ENCODE data around the gene MFRP. TPM values are rescaled to one million over a fixed set of nuclear protein-coding genes. Genes with fewer than 3 reads are reported as not detected.
A peak's percentile ranks its signal among the peaks of the same experiment; 100 is the strongest.

Gene MFRP
- total RNA-seq, 1 donor from 2014 or later = not detected

- Histone ChIP-seq H3K79me2 (ENCODE audit: insufficient read depth, low read length) (peaks cover 27% of the 10 kb centered on the region), H3K36me3 (ENCODE audit: insufficient read depth, low read length) (peaks cover 6% of the 10 kb centered on the region), H3K4me3 (ENCODE audit: insufficient read depth, low read depth, low read length) (peak within 1 kb of the TSS; percentile 61), H3K9me3 (ENCODE audit: insufficient read depth, low read depth, low read length) (no peaks in the 10 kb centered on the region), H3K27me3 (ENCODE audit: insufficient read depth, low read length) (no peaks in the 10 kb centered on the region), H4K20me1 (ENCODE audit: insufficient read depth, low read length) (peaks cover 30% of the 10 kb centered on the region), H3K9ac (ENCODE audit: low read length) (peak within 1 kb of the TSS; percentile 74), H3K4me1 (ENCODE audit: insufficient read depth, low read length) (peaks cover 56% of the 10 kb centered on the region), H2AFZ (ENCODE audit: low read depth, low read length) (peak within 1 kb of the TSS; percentile 73), H3K4me2 (ENCODE audit: low read length) (peak within 1 kb of the TSS; percentile 92), H3K27ac (ENCODE audit: low read depth, low read length) (peak within 1 kb of the TSS; percentile 67)
- Mint-ChIP-seq H3K27me3 (ENCODE audit: low read depth, unreplicated experiment) (no peaks in the 10 kb centered on the region), H3K27ac (ENCODE audit: unreplicated experiment) (peak within 1 kb of the TSS; percentile 58), H3K36me3 (ENCODE audit: low read depth, unreplicated experiment) (peaks cover 10% of the 10 kb centered on the region), H3K4me1 (ENCODE audit: low read depth, unreplicated experiment) (peaks cover 18% of the 10 kb centered on the region), H3K9me3 (ENCODE audit: unreplicated experiment) (no peaks in the 10 kb centered on the region), H3K4me3 (ENCODE audit: unreplicated experiment) (peak within 1 kb of the TSS; percentile 82)
- FAIRE-seq (no peak), DNase-seq (ENCODE audit: low read depth) (no peak)
- TF ChIP-seq EZH2 (IDR thresholded peaks at IDR 0.05; ENCODE audit: insufficient read depth, low read length) = no peak
- TF ChIP-seq, protein P1, sequence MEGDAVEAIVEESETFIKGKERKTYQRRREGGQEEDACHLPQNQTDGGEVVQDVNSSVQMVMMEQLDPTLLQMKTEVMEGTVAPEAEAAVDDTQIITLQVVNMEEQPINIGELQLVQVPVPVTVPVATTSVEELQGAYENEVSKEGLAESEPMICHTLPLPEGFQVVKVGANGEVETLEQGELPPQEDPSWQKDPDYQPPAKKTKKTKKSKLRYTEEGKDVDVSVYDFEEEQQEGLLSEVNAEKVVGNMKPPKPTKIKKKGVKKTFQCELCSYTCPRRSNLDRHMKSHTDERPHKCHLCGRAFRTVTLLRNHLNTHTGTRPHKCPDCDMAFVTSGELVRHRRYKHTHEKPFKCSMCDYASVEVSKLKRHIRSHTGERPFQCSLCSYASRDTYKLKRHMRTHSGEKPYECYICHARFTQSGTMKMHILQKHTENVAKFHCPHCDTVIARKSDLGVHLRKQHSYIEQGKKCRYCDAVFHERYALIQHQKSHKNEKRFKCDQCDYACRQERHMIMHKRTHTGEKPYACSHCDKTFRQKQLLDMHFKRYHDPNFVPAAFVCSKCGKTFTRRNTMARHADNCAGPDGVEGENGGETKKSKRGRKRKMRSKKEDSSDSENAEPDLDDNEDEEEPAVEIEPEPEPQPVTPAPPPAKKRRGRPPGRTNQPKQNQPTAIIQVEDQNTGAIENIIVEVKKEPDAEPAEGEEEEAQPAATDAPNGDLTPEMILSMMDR (IDR thresholded peaks at IDR 0.05; ENCODE audit: insufficient read depth, low read depth, low read length) = no peak
Measured at GRCh38 chr11:119316729-119317591, 29.5 kb downstream of the MFRP start, which contains the start of gene MCAM. Gene MCAM, minus strand, starts transcription at chr11:119317130. Its CDS starts 29 bp downstream, at chr11:119317101.

GRCh38 chr11:119316016-119316728, 30.3 kb downstream of the MFRP start:
- Histone ChIP-seq H3K36me3 (ENCODE audit: insufficient read depth, low read length) (peaks cover 6% of the 10 kb centered on the region), H4K20me1 (ENCODE audit: insufficient read depth, low read length) (peaks cover 30% of the 10 kb centered on the region), H3K27ac (ENCODE audit: low read depth, low read length) (peak overlapping the region; percentile 31), H3K4me1 (ENCODE audit: insufficient read depth, low read length) (peaks cover 51% of the 10 kb centered on the region), H3K9me3 (ENCODE audit: insufficient read depth, low read depth, low read length) (no peaks in the 10 kb centered on the region), H3K4me2 (ENCODE audit: low read length) (peak overlapping the region; percentile 92), H2AFZ (ENCODE audit: low read depth, low read length) (peak overlapping the region; percentile 73), H3K9ac (ENCODE audit: low read length) (peak overlapping the region; percentile 74), H3K27me3 (ENCODE audit: insufficient read depth, low read length) (no peaks in the 10 kb centered on the region), H3K4me3 (ENCODE audit: insufficient read depth, low read depth, low read length) (peak overlapping the region; percentile 61), H3K79me2 (ENCODE audit: insufficient read depth, low read length) (peaks cover 27% of the 10 kb centered on the region)
- H3K27ac Mint-ChIP-seq (ENCODE audit: unreplicated experiment) = no peak overlapping the region
- no peaks in the 10 kb centered on the region for H3K27me3 Mint-ChIP-seq (ENCODE audit: low read depth, unreplicated experiment)
- no peak for DNase-seq (ENCODE audit: low read depth)
- H3K36me3 Mint-ChIP-seq (ENCODE audit: low read depth, unreplicated experiment) = peaks cover 10% of the 10 kb centered on the region
- FAIRE-seq = no peak
- H3K4me3 Mint-ChIP-seq (ENCODE audit: unreplicated experiment) = peak overlapping the region; percentile 82
- H3K4me1 Mint-ChIP-seq (ENCODE audit: low read depth, unreplicated experiment) = peaks cover 14% of the 10 kb centered on the region
- H3K9me3 Mint-ChIP-seq (ENCODE audit: unreplicated experiment) = no peaks in the 10 kb centered on the region
- TF ChIP-seq, protein P1 (IDR thresholded peaks at IDR 0.05; ENCODE audit: insufficient read depth, low read depth, low read length) = no peak
- TF ChIP-seq EZH2 (IDR thresholded peaks at IDR 0.05; ENCODE audit: insufficient read depth, low read length) = no peak

Data from astrocyte (in vitro differentiated cells and primary cell).